ENCODE data around the gene SCT.

DNA sequence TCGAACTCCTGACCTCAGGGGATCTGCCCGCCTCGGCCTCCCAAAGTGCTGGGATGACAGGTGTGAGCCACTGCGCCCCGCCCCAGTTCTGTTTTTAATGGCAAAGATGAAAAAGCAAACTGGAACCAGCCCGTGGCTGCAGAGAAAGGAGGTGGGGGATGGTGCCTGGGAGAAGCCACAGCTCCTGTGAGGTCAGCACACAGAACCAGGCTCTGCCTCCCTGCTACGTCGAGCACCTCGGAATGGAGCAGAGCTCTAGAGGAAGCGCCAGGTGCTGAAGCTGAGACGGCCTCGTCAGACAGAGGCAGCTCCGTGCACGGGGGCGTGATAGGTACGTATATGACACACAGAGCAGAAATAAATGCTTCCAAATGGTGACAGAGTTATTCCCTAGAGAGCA lies 18.6 kb upstream of the SCT start:
- TF ChIP-seq EP300 (IDR thresholded peaks at IDR 0.05; ENCODE audit: borderline replicate concordance) (no peak), RAD21 (IDR thresholded peaks at IDR 0.05; ENCODE audit: low read depth) (no peak), FOXM1 (IDR thresholded peaks at IDR 0.05; ENCODE audit: borderline replicate concordance, low read depth) (no peak), TEAD4 (IDR thresholded peaks at IDR 0.05) (no peak), YY1 (IDR thresholded peaks at IDR 0.05; ENCODE audit: low read depth) (no peak), CEBPB (IDR thresholded peaks at IDR 0.05) (no peak), EGR1 (IDR thresholded peaks at IDR 0.05) (no peak), TAF1 (IDR thresholded peaks at IDR 0.05; ENCODE audit: low read depth) (no peak), NFIC (IDR thresholded peaks at IDR 0.05) (no peak), CREB1 (IDR thresholded peaks at IDR 0.05; ENCODE audit: low read depth) (no peak)
- TF ChIP-seq, protein P1, sequence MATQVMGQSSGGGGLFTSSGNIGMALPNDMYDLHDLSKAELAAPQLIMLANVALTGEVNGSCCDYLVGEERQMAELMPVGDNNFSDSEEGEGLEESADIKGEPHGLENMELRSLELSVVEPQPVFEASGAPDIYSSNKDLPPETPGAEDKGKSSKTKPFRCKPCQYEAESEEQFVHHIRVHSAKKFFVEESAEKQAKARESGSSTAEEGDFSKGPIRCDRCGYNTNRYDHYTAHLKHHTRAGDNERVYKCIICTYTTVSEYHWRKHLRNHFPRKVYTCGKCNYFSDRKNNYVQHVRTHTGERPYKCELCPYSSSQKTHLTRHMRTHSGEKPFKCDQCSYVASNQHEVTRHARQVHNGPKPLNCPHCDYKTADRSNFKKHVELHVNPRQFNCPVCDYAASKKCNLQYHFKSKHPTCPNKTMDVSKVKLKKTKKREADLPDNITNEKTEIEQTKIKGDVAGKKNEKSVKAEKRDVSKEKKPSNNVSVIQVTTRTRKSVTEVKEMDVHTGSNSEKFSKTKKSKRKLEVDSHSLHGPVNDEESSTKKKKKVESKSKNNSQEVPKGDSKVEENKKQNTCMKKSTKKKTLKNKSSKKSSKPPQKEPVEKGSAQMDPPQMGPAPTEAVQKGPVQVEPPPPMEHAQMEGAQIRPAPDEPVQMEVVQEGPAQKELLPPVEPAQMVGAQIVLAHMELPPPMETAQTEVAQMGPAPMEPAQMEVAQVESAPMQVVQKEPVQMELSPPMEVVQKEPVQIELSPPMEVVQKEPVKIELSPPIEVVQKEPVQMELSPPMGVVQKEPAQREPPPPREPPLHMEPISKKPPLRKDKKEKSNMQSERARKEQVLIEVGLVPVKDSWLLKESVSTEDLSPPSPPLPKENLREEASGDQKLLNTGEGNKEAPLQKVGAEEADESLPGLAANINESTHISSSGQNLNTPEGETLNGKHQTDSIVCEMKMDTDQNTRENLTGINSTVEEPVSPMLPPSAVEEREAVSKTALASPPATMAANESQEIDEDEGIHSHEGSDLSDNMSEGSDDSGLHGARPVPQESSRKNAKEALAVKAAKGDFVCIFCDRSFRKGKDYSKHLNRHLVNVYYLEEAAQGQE (IDR thresholded peaks at IDR 0.05; ENCODE audit: low read depth) = no peak
- TF ChIP-seq, protein P2, sequence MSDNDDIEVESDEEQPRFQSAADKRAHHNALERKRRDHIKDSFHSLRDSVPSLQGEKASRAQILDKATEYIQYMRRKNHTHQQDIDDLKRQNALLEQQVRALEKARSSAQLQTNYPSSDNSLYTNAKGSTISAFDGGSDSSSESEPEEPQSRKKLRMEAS (IDR thresholded peaks at IDR 0.05) = no peak

Measured in Ishikawa (cell line).